ENCODE measurements around the gene PTPRN2. TPM values are rescaled to one million over a fixed set of nuclear protein-coding genes. Genes with fewer than 3 reads are reported as not detected.
A peak's percentile ranks its signal among the peaks of the same experiment; 100 is the strongest.
"Not testable (repeated sequence)": the region's sequence is repeated elsewhere in the genome, so short reads cannot be mapped to it uniquely, and the experiment has no call there.

PTPRN2 gene
- total RNA-seq, 1 experiment from 2014 or later: 1.2 TPM

DNA sequence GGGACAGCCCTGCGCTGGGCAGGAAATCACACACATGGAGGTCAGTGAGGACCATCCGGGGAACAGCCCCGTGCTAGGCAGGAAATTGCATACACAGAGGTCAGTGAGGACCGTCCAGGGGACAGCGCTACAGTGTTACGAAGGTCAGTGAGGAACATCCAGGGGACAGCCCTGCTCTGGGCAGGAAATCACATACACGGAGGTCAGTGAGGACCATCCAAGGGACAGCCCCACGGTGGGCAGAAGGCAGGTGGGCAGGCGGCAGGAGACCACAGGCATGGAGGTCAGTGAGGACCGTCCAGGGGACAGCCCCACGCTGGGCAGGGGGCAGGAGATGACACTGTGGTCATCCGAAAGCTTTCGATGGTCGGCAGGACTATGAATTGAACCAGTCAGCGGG lies 79.7 kb downstream of the PTPRN2 start:
- no peak for DNase-seq (ENCODE audit: low read depth in 1 of 2, low spot score in 2 of 2)
- Histone ChIP-seq H3K27ac (no peak overlapping the region), H3K4me1 (replicated peaks) (no peaks in the 10 kb centered on the region), H3K27me3 (replicated peaks) (no peaks in the 10 kb centered on the region), H3K4me3 (no peak overlapping the region), H3K9me3 (replicated peaks) (peaks cover 14% of the 10 kb centered on the region), H3K36me3 (no peaks in the 10 kb centered on the region)

GRCh38 chr7:158507175-158507574 lies 80.4 kb downstream of the PTPRN2 start:
- not testable (repeated sequence) for H3K4me1 ChIP-seq (replicated peaks); H3K36me3 ChIP-seq; DNase-seq (ENCODE audit: low read depth in 1 of 2, low spot score in 2 of 2); H3K27me3 ChIP-seq (replicated peaks); H3K4me3 ChIP-seq; H3K27ac ChIP-seq
- peaks cover 14% of the 10 kb centered on the region for H3K9me3 ChIP-seq (replicated peaks)

- H3K9me3 ChIP-seq (replicated peaks): peaks cover 10% of the 10 kb centered on the region
- H3K36me3 ChIP-seq: no peaks in the 10 kb centered on the region
- H3K4me1 ChIP-seq (replicated peaks): peaks cover 5% of the 10 kb centered on the region
- no peak overlapping the region for H3K4me3 ChIP-seq
- H3K27me3 ChIP-seq (replicated peaks): no peaks in the 10 kb centered on the region
- DNase-seq (ENCODE audit: low read depth in 1 of 2, low spot score in 2 of 2): no peak
- H3K27ac ChIP-seq: no peak overlapping the region
Observed at GRCh38 chr7:158506626-158507025, 81.0 kb downstream of the PTPRN2 start.

GRCh38 chr7:158505683-158506082 lies 81.9 kb downstream of the PTPRN2 start:
- no peaks in the 10 kb centered on the region for H3K27me3 ChIP-seq (replicated peaks)
- no peak overlapping the region for H3K4me3 ChIP-seq
- H3K9me3 ChIP-seq (replicated peaks): peaks cover 4% of the 10 kb centered on the region
- no peaks in the 10 kb centered on the region for H3K36me3 ChIP-seq
- peaks cover 14% of the 10 kb centered on the region for H3K4me1 ChIP-seq (replicated peaks)
- no peak for DNase-seq (ENCODE audit: low read depth in 1 of 2, low spot score in 2 of 2)
- no peak overlapping the region for H3K27ac ChIP-seq

- H3K27me3 ChIP-seq (replicated peaks): no peaks in the 10 kb centered on the region
- DNase-seq (ENCODE audit: low read depth in 1 of 2, low spot score in 2 of 2): no peak
- peaks cover 45% of the 10 kb centered on the region for H3K4me1 ChIP-seq (replicated peaks)
- peak overlapping the region; percentile 65 for H3K27ac ChIP-seq
- no peak overlapping the region for H3K4me3 ChIP-seq
- H3K36me3 ChIP-seq: no peaks in the 10 kb centered on the region
- H3K9me3 ChIP-seq (replicated peaks): peaks cover 4% of the 10 kb centered on the region
Observed at GRCh38 chr7:158502068-158502750, 85.4 kb downstream of the PTPRN2 start.

GRCh38 chr7:158501393-158502067 lies 86.1 kb downstream of the PTPRN2 start:
- Histone ChIP-seq H3K27ac (peak overlapping the region; percentile 65), H3K27me3 (replicated peaks) (no peaks in the 10 kb centered on the region), H3K4me1 (replicated peaks) (peaks cover 45% of the 10 kb centered on the region), H3K4me3 (no peak overlapping the region), H3K9me3 (replicated peaks) (peaks cover 4% of the 10 kb centered on the region), H3K36me3 (no peaks in the 10 kb centered on the region)
- DNase-seq (ENCODE audit: low read depth in 1 of 2, low spot score in 2 of 2): peak; percentile 77 to 80

DNA sequence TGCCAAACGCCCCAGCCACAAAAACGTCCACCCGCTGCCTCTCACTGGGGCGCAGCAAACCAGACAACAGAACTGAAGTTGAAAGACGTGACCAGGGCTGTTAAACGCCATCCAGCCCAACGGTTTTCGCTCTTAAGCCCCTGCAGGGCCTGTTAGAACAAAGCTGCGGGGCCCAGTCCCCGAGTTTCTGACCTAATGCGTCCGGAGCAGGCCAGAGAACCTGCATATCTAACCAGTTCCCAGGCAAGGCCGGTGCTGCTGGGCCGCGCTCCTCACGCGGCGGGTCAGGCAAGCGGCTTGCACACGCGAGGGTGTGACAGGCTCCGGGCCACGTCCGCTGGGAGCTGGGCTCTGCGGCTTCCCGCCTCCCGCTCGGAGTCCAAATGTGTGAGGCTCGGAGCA lies 87.0 kb downstream of the PTPRN2 start:
- Histone ChIP-seq H3K4me3 (no peak overlapping the region), H3K36me3 (no peaks in the 10 kb centered on the region), H3K27me3 (replicated peaks) (no peaks in the 10 kb centered on the region)

DNA sequence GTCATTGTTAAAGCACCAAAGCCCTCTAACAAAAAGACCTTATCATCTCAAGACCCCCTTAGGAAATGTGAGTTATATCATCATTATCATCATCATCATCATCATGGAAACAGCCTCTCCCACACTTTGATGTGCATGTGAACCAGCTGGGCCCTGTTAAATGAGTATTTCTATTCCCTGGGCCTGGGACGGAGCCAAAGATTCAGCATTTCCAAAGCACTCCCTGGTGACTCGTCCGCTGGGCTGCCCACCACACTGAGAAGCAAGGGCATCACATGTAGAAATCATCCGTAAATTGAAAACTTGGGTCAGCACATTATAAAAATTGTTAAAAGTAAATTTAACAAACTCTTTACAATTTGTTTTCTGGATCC lies 88.6 kb downstream of the PTPRN2 start:
- Histone ChIP-seq H3K4me1 (replicated peaks) (peaks cover 51% of the 10 kb centered on the region), H3K9me3 (replicated peaks) (no peaks in the 10 kb centered on the region), H3K4me3 (no peak overlapping the region), H3K27ac (peak overlapping the region; percentile 59), H3K27me3 (replicated peaks) (no peaks in the 10 kb centered on the region), H3K36me3 (no peaks in the 10 kb centered on the region)
- peak in 1 of 2 experiments; percentile 56 for DNase-seq (ENCODE audit: low read depth in 1 of 2, low spot score in 2 of 2)

More for the DNA sequence above, 87.0 kb downstream of the PTPRN2 start:
- DNase-seq (ENCODE audit: low read depth in 1 of 2, low spot score in 2 of 2): peak in 1 of 2 experiments; percentile 40
- peaks cover under 1% of the 10 kb centered on the region; the same call in 1 of the 2 replicates for H3K9me3 ChIP-seq (replicated peaks)
- peak overlapping the region; percentile 65 for H3K27ac ChIP-seq
- peaks cover 49% of the 10 kb centered on the region for H3K4me1 ChIP-seq (replicated peaks)

DNA sequence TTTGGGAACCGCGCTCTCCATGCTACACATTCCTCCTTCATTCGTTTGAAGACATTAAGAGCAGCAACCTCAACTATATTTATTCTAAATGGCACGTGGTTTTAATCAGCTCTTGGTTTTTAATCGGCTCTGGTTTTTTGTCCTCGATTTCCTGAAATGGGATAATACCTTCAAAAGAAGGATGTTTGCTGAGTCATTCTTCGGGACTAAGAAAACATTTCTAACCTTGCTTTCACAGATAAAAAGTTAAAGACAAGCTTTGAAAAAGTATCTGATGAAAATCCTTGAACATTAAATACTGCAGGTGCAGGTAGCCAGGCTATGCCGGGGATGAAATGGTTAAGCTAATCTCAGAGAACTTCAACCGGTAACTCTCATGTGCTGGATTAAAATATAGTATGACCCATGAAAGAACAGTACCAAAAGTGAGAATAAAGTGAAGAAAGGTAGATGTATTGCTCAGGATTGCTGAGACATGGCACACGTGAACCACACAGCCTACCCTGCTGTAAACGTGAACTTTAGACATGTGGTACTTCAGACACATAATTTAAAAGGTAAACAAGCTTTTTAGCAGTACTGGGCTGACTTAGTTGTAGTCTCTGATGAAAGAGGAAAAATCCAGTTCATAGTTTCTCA lies 89.1 kb downstream of the PTPRN2 start:
- H3K36me3 ChIP-seq: no peaks in the 10 kb centered on the region
- H3K4me3 ChIP-seq: no peak overlapping the region
- H3K9me3 ChIP-seq (replicated peaks): no peaks in the 10 kb centered on the region
- H3K27ac ChIP-seq: peak overlapping the region; percentile 59
- no peaks in the 10 kb centered on the region for H3K27me3 ChIP-seq (replicated peaks)
- DNase-seq (ENCODE audit: low read depth in 1 of 2, low spot score in 2 of 2): peak in 1 of 2 experiments; percentile 20
- peaks cover 51% of the 10 kb centered on the region for H3K4me1 ChIP-seq (replicated peaks)

DNA sequence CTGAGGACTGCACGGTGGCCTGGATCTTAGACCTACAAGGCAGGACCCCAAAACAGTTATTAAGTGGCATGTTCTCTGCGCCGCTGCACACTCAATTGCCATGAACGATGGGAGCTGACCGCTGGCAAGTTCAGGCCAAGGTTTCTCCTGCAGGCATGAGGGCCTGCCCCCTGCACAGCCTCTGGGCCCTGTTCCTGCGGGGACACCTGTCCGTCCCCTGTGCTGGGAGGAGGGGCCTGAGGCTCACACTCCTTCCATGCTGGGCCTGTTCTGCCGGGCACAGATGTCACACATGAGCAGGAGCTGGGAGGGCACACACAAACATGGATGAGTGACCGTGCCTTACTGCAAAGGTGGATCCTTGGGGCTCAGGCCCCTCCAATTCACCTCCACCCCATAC lies 90.0 kb downstream of the PTPRN2 start:
- Histone ChIP-seq H3K4me3 (no peak overlapping the region), H3K4me1 (replicated peaks) (peaks cover 51% of the 10 kb centered on the region), H3K27me3 (replicated peaks) (no peaks in the 10 kb centered on the region), H3K27ac (no peak overlapping the region), H3K9me3 (replicated peaks) (no peaks in the 10 kb centered on the region), H3K36me3 (no peaks in the 10 kb centered on the region)
- no peak for DNase-seq (ENCODE audit: low read depth in 1 of 2, low spot score in 2 of 2)

- Histone ChIP-seq H3K27me3 (replicated peaks) (no peaks in the 10 kb centered on the region), H3K4me1 (replicated peaks) (peaks cover 38% of the 10 kb centered on the region), H3K9me3 (replicated peaks) (no peaks in the 10 kb centered on the region), H3K4me3 (no peak overlapping the region), H3K36me3 (no peaks in the 10 kb centered on the region), H3K27ac (no peak overlapping the region)
- DNase-seq (ENCODE audit: low read depth in 1 of 2, low spot score in 2 of 2): peak; percentile 66 to 83
Observed at GRCh38 chr7:158495786-158496185, 91.8 kb downstream of the PTPRN2 start.

GRCh38 chr7:158495216-158495615 lies 92.4 kb downstream of the PTPRN2 start:
- Histone ChIP-seq H3K27me3 (replicated peaks) (no peaks in the 10 kb centered on the region), H3K36me3 (no peaks in the 10 kb centered on the region), H3K4me1 (replicated peaks) (peaks cover 32% of the 10 kb centered on the region), H3K27ac (no peak overlapping the region), H3K9me3 (replicated peaks) (no peaks in the 10 kb centered on the region), H3K4me3 (no peak overlapping the region)
- no peak for DNase-seq (ENCODE audit: low read depth in 1 of 2, low spot score in 2 of 2)

DNA sequence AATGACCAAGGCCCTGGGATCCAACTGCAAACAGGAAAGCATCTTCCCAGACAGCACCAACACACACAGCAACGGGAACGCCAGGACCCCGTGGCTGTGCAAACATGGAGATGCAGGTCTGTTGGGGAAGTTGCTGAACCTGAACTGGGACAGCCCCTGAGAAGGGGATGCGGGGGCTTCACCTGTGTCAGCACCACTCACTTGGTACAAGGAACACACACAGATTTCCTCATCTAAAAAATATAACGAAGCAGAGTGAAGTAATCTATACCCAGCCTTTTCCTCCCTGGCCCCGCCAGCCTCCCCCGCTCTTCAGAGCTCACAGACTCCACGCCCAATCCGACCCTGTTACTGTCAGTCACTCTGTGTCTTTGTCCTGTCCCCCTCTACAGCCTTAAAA lies 93.0 kb downstream of the PTPRN2 start:
- Histone ChIP-seq H3K9me3 (replicated peaks) (no peaks in the 10 kb centered on the region), H3K27me3 (replicated peaks) (no peaks in the 10 kb centered on the region)

GRCh38 chr7:158494162-158494586 lies 93.4 kb downstream of the PTPRN2 start:
- Histone ChIP-seq H3K36me3 (no peaks in the 10 kb centered on the region), H3K27ac (no peak overlapping the region), H3K4me3 (no peak overlapping the region), H3K9me3 (replicated peaks) (no peaks in the 10 kb centered on the region), H3K27me3 (replicated peaks) (no peaks in the 10 kb centered on the region), H3K4me1 (replicated peaks) (peaks cover 23% of the 10 kb centered on the region)
- DNase-seq (ENCODE audit: low read depth in 1 of 2, low spot score in 2 of 2): no peak

More for the DNA sequence above, 93.0 kb downstream of the PTPRN2 start:
- Histone ChIP-seq H3K36me3 (no peaks in the 10 kb centered on the region), H3K4me1 (replicated peaks) (peaks cover 28% of the 10 kb centered on the region), H3K4me3 (no peak overlapping the region), H3K27ac (no peak overlapping the region)
- DNase-seq (ENCODE audit: low read depth in 1 of 2, low spot score in 2 of 2): no peak
